Nephron progenitor cell (in vitro differentiated cells): ENCODE measurements around the gene HDAC7.

Experiments used
- DNase-seq: peaks from one replicate; pipeline ENCODE4 v3.0.0; 2021
- H3K27ac Mint-ChIP-seq: 2 replicates; pipeline ENCODE4 v1.8.0; 2021; ENCODE audit warnings: mild to moderate bottlenecking, moderate library complexity, mixed read lengths
- H3K27me3 Mint-ChIP-seq: 2 replicates; pipeline ENCODE4 v1.8.0; 2021; ENCODE audit warnings: mild to moderate bottlenecking, low read depth, mixed read lengths; ENCODE audit not compliant: poor library complexity
- H3K36me3 Mint-ChIP-seq: 2 replicates; pipeline ENCODE4 v1.8.0; 2021; ENCODE audit warnings: low read depth, mixed read lengths
- H3K4me1 Mint-ChIP-seq: 2 replicates; pipeline ENCODE4 v1.8.0; 2021; ENCODE audit warnings: mixed read lengths
- H3K4me3 Mint-ChIP-seq: 2 replicates; pipeline ENCODE4 v1.8.0; 2021; ENCODE audit warnings: mild to moderate bottlenecking, moderate library complexity, mixed read lengths
- H3K9me3 Mint-ChIP-seq: 2 replicates; pipeline ENCODE4 v1.8.0; 2021; ENCODE audit warnings: mild to moderate bottlenecking, moderate library complexity, mixed read lengths
- TF ChIP-seq, protein P1 (sequence below): fragments of 200-600 bp; sonication (generic); IDR thresholded peaks from 2 replicates; pipeline ENCODE4 v1.5.0; 2021; ENCODE audit warnings: antibody characterized with exemption

The HDAC7 gene

DNA sequence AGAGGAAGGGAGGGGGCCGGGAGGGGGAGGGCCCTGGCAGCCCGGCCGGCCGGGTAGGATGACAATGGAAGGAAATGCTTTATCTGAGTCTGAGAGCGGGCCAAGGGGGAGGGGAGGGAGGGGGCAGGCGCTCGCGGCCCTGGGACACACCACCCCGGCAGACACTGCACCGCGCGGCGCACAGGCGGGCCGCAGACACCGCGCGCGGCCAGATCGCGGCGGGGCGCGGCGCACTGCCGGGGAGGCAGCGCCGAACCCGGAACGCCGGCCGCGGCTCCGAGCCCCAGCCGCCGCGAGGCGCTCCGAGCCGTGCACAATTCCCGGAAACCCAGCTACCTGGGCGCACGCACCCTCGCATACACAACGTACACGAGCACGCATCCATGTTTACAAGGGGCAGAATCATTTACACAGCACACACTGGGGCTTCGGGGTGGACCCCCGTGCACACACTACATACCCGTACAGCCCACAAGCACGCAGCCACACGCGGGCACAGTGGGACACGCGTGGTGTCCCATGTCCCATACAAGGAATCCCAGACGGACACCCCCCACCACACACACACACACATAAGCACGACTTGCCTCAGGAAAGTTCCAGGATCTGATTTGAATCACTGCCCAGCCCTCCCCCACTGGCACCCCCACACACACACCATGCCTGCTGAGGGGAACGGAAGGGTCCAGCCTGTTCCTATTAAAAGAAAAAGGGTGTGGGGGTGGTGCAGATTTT, at the start of gene HDAC7:
TSS of gene HDAC7 (minus strand) at position 8 of the 735 bp plus-strand sequence. CDS start 118 bp downstream, outside the sequence.
- H3K36me3 Mint-ChIP-seq: peaks cover under 1% of the 10 kb centered on the region
- H3K4me3 Mint-ChIP-seq: peak within 1 kb of the TSS; percentile 93
- peak within 1 kb of the TSS; percentile 100 for H3K27ac Mint-ChIP-seq
- TF ChIP-seq, protein P1, sequence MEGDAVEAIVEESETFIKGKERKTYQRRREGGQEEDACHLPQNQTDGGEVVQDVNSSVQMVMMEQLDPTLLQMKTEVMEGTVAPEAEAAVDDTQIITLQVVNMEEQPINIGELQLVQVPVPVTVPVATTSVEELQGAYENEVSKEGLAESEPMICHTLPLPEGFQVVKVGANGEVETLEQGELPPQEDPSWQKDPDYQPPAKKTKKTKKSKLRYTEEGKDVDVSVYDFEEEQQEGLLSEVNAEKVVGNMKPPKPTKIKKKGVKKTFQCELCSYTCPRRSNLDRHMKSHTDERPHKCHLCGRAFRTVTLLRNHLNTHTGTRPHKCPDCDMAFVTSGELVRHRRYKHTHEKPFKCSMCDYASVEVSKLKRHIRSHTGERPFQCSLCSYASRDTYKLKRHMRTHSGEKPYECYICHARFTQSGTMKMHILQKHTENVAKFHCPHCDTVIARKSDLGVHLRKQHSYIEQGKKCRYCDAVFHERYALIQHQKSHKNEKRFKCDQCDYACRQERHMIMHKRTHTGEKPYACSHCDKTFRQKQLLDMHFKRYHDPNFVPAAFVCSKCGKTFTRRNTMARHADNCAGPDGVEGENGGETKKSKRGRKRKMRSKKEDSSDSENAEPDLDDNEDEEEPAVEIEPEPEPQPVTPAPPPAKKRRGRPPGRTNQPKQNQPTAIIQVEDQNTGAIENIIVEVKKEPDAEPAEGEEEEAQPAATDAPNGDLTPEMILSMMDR: no peak
- H3K4me1 Mint-ChIP-seq: peaks cover 88% of the 10 kb centered on the region
- peak; percentile 72 for DNase-seq
- no peaks in the 10 kb centered on the region for H3K27me3 Mint-ChIP-seq
- no peaks in the 10 kb centered on the region for H3K9me3 Mint-ChIP-seq

DNA sequence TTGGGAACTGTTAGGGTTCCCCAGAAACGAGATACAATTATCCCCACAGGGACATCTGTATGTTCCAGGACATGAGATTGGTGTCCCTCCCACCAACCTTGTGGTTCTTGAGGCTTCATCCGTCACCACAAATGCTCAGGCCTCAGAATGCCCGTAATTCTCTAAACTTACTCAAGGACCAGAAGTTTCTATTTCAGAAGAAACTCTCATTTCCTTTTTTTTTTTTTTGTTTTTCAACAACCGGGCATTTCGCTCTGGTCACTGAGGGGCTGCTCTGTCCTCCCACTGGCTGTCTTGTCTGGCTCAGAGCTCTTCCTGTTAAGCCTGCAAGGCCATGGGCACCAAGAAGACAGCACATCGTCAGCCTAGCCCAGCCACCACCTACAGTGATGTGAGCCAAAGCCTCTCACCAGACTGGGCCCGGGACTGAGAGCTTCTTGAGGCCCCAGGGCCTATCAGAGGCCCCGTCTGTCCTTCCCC, 48.9 kb upstream of the HDAC7 start:
- H3K9me3 Mint-ChIP-seq: no peaks in the 10 kb centered on the region

DNA sequence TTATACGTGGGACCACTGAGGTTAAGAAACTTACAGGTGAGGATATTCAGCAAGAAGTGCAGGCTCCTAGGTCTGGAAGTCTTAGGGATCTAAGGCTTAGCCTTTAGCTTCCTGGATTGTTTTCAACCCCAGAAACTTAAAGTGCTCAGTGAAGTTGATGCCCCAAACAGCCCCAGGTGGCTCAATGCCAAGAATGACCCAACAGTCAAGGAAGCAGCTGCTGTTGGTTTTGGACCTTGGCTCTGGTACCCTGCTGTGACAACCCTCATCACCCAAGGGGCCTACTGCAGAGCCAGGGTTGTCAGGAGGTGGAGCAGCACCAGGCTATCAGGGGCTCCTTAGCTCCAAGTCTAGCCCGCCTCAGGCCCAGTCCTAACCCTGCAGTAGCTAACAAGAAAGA, 48.3 kb upstream of the HDAC7 start:
- TF ChIP-seq, protein P1: no peak
- Mint-ChIP-seq H3K27ac (no peak overlapping the region), H3K36me3 (no peaks in the 10 kb centered on the region), H3K27me3 (peaks cover 10% of the 10 kb centered on the region), H3K9me3 (no peaks in the 10 kb centered on the region), H3K4me3 (no peak overlapping the region), H3K4me1 (peaks cover 15% of the 10 kb centered on the region)
- no peak for DNase-seq

More for the DNA sequence above, 48.9 kb upstream of the HDAC7 start:
- Mint-ChIP-seq H3K36me3 (no peaks in the 10 kb centered on the region), H3K27me3 (peaks cover 11% of the 10 kb centered on the region), H3K27ac (no peak overlapping the region), H3K4me3 (no peak overlapping the region), H3K4me1 (peaks cover 15% of the 10 kb centered on the region)
- DNase-seq: no peak
- TF ChIP-seq, protein P1: no peak

DNA sequence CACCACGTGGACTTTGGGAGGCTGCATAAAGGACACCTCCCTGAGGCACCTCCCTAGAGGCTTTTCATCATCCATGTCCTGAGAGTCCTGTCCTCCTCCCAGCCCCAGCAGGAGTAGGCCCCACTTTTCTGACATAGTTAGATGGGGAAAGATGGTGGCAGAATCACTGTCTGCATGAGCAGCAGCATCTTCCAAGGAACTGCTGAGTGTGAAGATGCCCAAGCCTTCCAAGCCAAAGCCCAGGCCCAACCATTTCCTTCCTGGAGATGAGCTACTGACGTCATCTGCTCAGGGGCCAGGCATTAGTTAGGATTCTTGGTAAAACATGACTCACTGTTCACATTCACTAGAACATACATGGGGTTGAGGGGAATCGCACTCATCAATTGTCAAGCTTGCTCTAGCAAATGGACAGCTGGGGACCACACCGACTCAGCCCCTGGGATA, 47.8 kb upstream of the HDAC7 start:
- H3K36me3 Mint-ChIP-seq: no peaks in the 10 kb centered on the region
- H3K27ac Mint-ChIP-seq: no peak overlapping the region
- TF ChIP-seq, protein P1: no peak
- no peak for DNase-seq
- H3K4me3 Mint-ChIP-seq: no peak overlapping the region
- peaks cover 15% of the 10 kb centered on the region for H3K4me1 Mint-ChIP-seq
- no peaks in the 10 kb centered on the region for H3K9me3 Mint-ChIP-seq
- peaks cover 5% of the 10 kb centered on the region for H3K27me3 Mint-ChIP-seq

DNA sequence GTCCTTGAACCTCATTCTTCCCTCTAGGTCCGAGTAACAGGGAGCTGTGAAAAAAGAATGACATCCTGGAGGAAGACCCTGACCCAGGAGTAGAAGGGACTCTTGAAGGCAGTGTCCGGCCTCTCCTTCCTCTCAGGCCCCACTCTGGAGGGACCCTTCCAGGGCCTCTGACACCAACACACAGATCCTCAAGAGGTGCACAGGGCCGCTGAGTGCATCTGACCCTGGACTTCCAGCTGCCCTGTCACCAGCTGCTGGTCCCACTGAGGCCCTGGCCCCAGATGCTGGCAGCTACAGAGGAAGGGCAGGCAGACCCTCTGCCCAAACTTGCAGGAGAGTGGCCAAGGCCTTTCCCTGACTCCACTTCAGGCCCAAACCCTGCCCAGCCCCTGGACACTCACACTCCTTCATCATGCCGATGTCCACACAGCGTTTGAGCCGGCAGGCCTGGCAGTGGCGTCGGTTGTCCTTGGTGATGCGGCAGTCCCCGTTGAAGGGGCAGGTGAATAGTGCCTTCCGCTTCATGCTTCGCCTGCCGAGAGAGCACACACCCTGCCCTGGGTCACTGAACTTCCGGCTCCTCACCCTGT, 45.0 kb upstream of the HDAC7 start:
- Mint-ChIP-seq H3K4me3 (no peak overlapping the region), H3K27me3 (peaks cover 8% of the 10 kb centered on the region), H3K4me1 (peaks cover 5% of the 10 kb centered on the region), H3K27ac (no peak overlapping the region), H3K9me3 (no peaks in the 10 kb centered on the region), H3K36me3 (no peaks in the 10 kb centered on the region)
- TF ChIP-seq, protein P1: no peak
- DNase-seq: no peak
